Inflammatory macrophage treated with lipopolysaccharide for 1 hour (primary cell): ENCODE data around the gene VAMP4.

Experiments used
- DNase-seq, 2 donors: peaks; one replicate each; pipeline ENCODE4 v3.0.0-alpha.2; 2020 to 2022

The VAMP4 gene

GRCh38 chr1:171741872-171742576, at the start of gene VAMP4:
TSS of gene VAMP4 (minus strand) at chr1:171742065. CDS start at chr1:171738414, 3,651 bp downstream.
- DNase-seq = peak; percentile 74 to 76

DNA sequence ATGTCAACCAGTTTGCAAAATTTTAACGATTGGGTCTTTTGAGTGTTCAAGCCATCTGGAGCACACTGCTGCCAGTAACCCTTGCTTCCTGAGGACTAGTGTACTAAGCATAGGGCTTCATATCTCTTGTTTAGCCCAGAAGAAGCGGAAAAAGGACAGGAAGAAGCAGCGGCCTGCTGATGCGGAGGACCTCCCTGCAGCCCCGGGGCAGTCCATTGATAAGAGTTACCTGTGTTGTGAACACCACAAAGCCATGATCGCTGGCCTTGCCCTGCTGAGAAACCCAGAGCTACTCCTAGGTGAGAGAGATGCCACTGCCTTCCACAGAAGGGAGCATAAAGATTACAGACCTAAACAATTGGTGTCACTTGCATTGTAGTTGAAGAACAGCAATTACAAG, 48.5 kb upstream of the VAMP4 start:
- no peak for DNase-seq

- no peak for DNase-seq
Observed at GRCh38 chr1:171788696-171789095, 46.8 kb upstream of the VAMP4 start.

DNA sequence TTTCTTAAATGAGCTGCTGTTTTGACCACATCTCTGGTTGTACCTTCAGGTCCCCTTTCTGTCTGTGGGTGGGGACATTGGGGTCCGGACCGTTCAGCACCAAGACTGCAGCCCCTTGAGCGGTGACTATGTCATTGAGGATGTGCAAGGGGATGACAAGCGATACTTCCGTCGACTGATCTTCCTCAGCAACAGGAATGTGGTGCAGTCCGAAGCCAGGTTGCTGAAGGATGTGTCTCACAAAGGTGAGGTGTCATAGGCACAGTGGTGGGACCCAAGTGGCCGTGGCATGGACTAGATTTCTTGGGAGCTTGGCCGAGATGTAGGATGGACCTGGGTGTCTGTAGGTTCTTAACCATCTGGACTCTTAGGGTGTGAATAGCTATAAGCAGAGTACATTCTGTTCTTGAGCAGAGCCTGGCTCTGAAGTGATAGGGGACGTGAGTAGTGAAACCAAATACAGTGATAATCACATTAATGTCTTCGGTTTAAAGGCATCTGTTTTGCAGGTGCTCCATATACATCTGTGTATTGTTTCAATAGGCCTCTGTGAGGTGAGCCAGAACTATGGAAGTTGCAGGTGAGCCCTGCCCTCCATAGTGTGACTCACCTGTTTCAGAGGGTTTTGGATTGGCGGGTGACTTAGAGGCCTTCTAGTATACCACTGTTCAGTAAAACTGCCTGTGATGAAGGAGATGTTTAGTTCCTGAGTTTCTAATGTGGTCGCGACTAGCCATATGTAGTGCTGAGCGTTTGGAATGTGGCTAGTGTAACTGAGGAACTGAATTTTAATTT, 46.0 kb upstream of the VAMP4 start:
- DNase-seq = no peak

DNA sequence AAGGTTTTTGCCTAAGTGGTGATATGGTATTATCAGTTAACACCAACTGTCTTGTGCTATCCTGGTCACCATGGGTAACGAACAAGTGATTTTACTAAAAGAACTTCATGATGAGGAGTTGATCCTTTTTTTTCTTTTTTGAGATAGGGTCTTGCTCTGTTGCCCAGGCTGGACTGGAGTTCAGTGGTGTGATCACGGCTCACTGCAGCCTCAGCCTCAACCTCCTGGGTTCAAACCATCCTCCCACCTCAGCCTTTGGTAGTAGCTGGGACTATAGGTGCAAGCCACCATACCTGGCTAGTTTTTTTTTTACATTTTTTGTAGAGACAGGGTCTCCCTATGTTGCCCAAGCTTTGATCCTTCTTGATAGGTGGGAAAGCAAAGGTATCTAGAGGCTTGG, 44.7 kb upstream of the VAMP4 start:
- no peak for DNase-seq

GRCh38 chr1:171785766-171786165, 43.9 kb upstream of the VAMP4 start:
- no peak for DNase-seq

DNA sequence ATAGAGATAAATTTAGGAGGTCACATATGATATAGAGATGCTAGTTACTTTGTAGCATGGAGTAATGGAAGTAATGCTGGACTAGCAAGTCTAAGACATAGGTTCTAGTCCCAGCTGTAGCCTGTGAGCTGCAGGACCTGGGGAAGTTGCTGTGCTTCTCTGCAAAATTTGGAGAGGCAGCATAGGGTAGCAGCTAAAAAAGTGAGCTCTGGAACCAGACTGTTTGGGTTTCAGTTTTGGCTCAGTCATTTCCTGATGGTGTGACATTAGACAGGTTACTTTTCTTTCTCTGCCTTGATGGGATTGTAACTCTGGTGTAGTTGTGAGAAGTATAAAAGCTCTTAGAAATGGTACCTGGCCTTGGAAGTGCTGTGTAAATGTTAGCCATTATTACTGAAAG, 42.9 kb upstream of the VAMP4 start:
- no peak for DNase-seq

DNA sequence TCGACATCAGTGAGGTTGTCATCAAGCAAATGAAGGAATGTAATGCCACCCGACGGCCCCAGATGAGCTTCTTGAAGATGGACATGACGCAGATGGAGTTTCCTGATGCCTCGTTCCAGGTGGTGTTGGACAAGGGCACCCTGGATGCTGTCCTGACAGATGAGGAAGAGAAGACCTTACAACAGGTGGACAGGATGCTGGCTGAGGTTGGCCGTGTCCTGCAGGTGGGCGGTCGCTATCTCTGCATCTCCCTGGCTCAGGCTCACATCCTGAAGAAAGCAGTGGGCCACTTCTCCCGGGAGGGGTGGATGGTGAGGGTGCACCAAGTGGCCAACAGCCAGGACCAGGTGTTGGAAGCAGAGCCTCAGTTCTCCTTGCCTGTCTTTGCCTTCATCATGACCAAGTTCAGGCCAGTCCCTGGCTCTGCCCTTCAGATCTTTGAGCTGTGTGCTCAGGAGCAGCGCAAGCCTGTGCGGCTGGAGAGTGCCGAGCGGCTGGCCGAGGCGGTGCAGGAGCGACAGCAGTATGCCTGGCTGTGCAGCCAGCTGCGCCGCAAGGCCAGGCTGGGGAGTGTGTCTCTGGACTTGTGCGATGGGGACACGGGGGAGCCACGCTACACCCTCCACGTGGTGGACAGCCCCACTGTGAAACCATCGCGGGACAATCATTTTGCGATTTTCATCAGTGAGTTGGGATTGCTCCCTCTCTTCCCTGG, 42.1 kb upstream of the VAMP4 start:
- no peak for DNase-seq

GRCh38 chr1:171781176-171781875, 39.5 kb upstream of the VAMP4 start, which contains the start of gene METTL13:
TSS of gene METTL13 (plus strand) at chr1:171781660. CDS start at chr1:171781968, 308 bp downstream.
- peak; percentile 98 to 99 for DNase-seq

DNA sequence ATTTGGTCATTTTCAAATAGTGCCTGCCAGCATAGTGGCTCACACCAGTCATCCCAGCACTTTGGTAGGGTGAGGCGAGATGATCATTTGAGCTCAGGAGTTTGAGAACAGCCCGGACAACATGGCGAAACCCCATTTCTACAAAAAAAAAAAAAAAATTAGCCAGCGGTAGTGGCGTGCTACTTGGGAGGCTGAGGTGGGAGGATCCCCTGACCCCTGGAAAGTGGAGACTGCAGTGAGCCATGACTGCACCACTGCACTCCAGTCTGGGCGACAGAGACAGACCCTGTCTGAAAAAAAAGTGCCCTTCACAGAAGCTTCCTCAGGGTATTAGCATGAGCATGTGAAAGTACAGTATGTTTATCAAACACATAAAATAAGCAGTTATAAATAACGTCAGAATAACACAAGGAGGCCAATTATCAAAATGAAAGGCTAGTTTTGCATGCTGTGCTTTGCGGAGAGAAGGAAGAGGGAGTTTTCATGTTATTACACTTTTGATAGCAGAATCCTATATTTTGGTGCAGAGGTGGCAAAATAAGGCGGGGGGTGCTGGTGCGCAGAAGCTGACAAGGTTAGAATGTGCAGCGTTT, 38.8 kb upstream of the VAMP4 start:
- no peak for DNase-seq

- no peak for DNase-seq
Observed at GRCh38 chr1:171772312-171772711, 30.4 kb upstream of the VAMP4 start.

DNA sequence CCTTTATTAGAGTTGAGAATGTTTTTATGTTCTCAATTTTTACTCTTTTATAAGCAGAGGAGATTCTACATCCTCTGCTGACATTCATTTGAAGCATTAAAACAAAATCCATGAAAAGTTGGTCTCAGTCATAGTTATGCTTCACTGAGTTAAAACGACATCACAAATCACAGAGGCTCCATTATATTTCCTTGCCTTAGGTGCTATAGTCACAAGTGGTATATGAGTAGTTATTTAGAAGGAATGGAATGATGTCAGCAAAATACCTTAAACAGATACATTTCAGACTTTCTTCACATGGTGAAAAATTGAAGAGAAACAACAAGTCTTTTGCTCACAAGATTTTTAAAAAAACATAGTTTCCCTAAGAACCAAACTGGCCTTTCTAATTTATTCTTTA, 27.9 kb upstream of the VAMP4 start:
- DNase-seq = no peak

DNA sequence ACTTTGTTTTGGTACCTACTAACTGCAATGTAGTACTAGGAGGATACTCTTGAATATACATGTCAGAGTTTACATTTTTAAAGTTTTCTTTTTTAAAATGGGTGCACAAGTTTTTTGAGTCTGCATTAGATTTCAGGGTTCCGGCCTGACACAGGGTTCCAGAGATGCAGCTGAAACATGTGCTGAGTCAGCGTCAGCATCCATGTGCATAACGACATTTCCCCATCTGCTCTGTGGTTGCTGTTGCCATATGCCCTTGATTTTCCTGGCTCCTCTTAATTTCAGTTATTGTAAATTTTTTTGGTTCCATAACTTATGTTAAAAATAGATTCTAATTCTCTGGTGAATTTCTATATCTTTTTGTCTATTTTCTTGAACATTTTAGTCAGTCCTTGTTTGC, 27.3 kb upstream of the VAMP4 start:
- no peak for DNase-seq

- no peak for DNase-seq
Observed at GRCh38 chr1:171763764-171764163, 21.9 kb upstream of the VAMP4 start.

DNA sequence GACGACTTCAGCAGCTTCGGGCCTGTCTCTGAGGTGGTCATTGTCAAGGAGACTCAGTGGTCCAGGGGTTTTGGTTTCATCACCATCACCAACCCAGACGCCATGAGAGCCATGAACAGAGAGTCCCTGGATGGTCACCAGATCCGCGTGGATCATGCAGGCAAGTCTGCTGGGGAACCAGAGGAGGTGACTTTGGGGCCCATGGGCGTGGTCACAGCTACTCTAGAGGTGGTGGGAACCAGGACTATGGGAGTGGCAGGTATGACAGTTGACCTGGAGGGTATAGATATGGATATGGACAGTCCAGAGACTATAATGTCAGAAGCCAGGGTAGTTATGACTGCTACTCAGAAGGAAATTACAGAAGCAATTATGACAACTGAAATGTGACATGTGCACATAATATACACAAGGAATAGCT, 20.3 kb upstream of the VAMP4 start:
- DNase-seq = no peak

GRCh38 chr1:171758011-171758410, 16.1 kb upstream of the VAMP4 start:
- DNase-seq = no peak

DNA sequence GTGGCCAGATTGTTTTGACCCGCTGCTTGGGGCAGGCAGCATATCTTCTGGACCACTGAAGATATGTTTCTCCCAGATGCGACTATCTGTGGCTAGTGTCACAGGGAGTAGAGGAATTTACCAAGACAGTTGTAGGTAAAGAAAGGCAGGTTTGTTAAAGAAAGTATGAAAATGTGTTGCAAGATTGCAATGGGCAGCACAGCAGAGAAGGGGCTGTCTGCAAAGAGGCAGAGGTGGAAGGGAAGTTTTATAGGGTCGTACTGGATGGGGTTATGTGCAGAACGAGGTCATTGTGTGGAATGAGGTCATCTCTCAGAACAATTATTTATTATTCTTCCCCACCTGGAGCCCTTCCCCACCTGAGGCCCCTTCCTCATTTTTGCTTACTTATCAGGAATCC, 15.0 kb upstream of the VAMP4 start:
- DNase-seq = no peak

DNA sequence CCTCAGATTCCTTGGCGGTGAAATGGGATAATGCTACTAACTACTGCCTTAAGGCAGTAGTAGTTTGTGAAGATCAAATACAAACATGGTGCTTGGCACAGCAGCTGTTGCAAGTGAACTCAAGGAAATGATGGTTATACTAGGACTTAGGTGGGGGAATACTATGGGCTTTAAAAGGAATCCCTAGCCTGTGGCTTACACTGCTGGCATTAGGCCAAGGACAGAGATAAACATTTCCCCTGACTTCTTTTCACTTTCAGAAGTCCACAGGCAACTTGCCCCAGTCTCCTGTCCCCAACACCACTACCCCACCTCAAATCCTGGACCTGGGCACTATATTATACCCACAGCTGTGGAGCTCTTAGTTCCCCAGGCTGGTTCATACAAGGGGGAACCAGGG, 13.1 kb upstream of the VAMP4 start:
- no peak for DNase-seq

GRCh38 chr1:171754353-171754705, 12.5 kb upstream of the VAMP4 start:
- DNase-seq = peak in 1 of 2 donors; percentile 37

DNA sequence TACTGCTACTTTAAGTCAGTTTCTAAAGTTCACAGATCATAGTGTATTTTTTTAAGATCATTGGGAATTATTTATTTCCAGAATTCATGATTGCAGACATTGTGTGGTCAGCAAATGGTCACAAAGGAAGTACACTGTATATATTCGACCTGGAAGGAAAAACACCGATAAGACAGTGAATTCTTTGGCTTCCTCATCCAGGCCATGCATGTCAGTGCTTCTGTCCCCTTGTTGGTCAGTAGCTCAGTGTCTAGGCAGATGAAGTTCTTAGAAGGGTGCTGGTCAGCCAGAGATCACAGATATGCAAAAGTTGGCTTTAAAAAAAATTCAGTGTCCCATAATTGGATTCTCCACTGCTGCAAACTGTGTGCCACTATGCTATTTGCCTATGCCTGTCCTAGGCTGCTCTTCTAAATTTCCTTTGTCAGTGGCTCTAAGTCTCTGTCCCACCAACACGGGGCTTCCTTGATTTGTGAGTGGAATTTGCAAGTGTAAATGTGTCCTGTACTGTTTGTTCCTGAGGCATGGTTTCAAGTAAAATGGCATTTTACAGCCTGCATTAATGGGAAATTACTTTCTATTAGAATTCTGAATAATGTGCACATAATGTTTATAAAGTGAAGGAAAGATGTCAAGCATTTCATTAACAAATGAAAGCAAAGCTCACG, 12.0 kb upstream of the VAMP4 start:
- DNase-seq = no peak

DNA sequence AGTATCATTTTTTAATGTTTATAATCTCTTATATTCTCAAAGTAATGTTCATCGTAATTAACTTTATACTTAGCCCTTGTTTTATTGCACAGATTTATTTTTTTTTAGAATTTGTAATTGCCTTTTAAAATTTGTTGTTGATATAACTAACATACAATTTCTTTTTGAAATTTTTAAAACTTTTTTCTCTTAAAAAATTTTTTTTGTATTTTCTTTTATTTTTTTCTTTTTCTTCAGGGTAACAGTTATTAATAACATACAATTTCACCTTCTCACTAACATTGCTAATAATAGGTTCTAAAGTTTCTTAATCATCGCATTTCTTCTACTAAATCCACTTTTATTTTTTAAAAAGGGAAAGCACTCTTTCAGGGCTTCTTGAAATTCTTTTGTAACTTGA, 11.3 kb upstream of the VAMP4 start:
- no peak for DNase-seq

- peak; percentile 9 to 40 for DNase-seq
Observed at GRCh38 chr1:171751221-171751620, 9.4 kb upstream of the VAMP4 start.
